22Rv1 (cell line): ENCODE data around the gene SSH3.

ENCODE experiments used
- ZFX ChIP-seq: fragments of 450-650 bp; IDR thresholded peaks from 2 replicates; pipeline ENCODE4 v1.6.1; 2017; ENCODE audit warnings: antibody characterized with exemption, borderline replicate concordance
- TF ChIP-seq, protein P1 (sequence below): fragments of 450-650 bp; IDR thresholded peaks from 2 replicates; pipeline ENCODE4 v1.5.1; 2017; ENCODE audit warnings: mild to moderate bottlenecking

DNA sequence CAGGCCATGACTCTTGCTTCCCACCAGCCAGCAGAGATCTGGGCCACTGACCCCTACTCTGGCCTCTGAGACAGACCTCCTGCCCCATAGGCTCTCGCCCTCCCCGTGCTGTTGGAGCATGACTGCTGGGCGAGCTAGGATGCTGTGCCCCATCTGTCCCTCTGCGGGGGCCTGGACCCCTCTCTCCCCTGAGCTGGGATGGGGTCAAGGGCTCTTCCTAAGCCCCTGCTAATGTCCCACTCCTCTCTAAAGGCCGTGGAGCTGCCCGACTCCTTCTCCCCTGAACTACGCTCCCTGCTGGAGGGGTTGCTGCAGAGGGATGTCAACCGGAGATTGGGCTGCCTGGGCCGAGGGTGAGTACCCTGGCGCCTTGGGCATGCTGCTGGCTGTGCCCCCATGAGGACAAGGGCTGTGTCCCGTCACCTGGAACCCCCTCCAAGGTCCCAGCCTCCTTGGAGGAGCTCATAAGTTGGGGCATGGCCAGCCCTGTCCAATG is 20.4 kb upstream of the SSH3 start:
- TF ChIP-seq, protein P1, sequence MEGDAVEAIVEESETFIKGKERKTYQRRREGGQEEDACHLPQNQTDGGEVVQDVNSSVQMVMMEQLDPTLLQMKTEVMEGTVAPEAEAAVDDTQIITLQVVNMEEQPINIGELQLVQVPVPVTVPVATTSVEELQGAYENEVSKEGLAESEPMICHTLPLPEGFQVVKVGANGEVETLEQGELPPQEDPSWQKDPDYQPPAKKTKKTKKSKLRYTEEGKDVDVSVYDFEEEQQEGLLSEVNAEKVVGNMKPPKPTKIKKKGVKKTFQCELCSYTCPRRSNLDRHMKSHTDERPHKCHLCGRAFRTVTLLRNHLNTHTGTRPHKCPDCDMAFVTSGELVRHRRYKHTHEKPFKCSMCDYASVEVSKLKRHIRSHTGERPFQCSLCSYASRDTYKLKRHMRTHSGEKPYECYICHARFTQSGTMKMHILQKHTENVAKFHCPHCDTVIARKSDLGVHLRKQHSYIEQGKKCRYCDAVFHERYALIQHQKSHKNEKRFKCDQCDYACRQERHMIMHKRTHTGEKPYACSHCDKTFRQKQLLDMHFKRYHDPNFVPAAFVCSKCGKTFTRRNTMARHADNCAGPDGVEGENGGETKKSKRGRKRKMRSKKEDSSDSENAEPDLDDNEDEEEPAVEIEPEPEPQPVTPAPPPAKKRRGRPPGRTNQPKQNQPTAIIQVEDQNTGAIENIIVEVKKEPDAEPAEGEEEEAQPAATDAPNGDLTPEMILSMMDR = no peak
- no peak for TF ChIP-seq ZFX
